Neuronal stem cell (in vitro differentiated cells): ENCODE data around the gene CDK11A.

Experiments
- DNase-seq: peaks from one replicate; pipeline ENCODE4 v3.0.0-alpha.2; 2013; ENCODE audit warnings: low spot score
- H2AFZ ChIP-seq: one replicate; pipeline ENCODE4 v1.6.1; 2013; ENCODE audit warnings: mild to moderate bottlenecking, low read length, inconsistent platforms
- H2AK5ac ChIP-seq: 2 replicates; pipeline ENCODE4 v1.6.1; 2013; ENCODE audit warnings: low read depth, mild to moderate bottlenecking, inconsistent platforms, low read length, moderate library complexity, mixed read lengths
- H2BK120ac ChIP-seq: 2 replicates; pipeline ENCODE4 v1.6.1; 2013; ENCODE audit warnings: low read depth, mild to moderate bottlenecking, inconsistent platforms, low read length, moderate library complexity, mixed read lengths
- H2BK12ac ChIP-seq: one replicate; pipeline ENCODE4 v1.6.1; 2013; ENCODE audit warnings: low read length, inconsistent platforms
- H2BK15ac ChIP-seq: 2 replicates; pipeline ENCODE4 v1.6.1; 2013; ENCODE audit warnings: mild to moderate bottlenecking, low read length, inconsistent platforms, mixed read lengths
- H2BK5ac ChIP-seq: one replicate; pipeline ENCODE4 v1.6.1; 2013; ENCODE audit warnings: inconsistent platforms, mild to moderate bottlenecking, low read length, moderate library complexity
- H3K14ac ChIP-seq: one replicate; pipeline ENCODE4 v1.6.1; 2013; ENCODE audit warnings: low read length, inconsistent platforms
- H3K18ac ChIP-seq: 2 replicates; pipeline ENCODE4 v1.6.1; 2013; ENCODE audit warnings: low read length, inconsistent platforms
- H3K23ac ChIP-seq: 2 replicates; pipeline ENCODE4 v1.6.1; 2013; ENCODE audit warnings: low read depth, mild to moderate bottlenecking, mixed read lengths, low read length, inconsistent platforms; ENCODE audit not compliant: poor library complexity
- H3K27ac ChIP-seq: replicated peaks from 3 replicates; pipeline ENCODE4 v1.5.1; 2013; ENCODE audit warnings: low read length, inconsistent platforms
- H3K27me3 ChIP-seq, 3 experiments: 2 replicates each; pipeline ENCODE4 v1.6.1; 2013; ENCODE audit warnings: low read length in 3 of 3, mild to moderate bottlenecking in 2 of 3, inconsistent platforms in 1 of 3, low read depth in 1 of 3, mixed read lengths in 1 of 3, moderate library complexity in 1 of 3; ENCODE audit not compliant: control insufficient read depth in 3 of 3, insufficient read depth in 3 of 3
- H3K36me3 ChIP-seq, 2 donors: replicated peaks in 1 of 2; 2 replicates each; pipeline ENCODE4 v1.6.1; 2013; ENCODE audit warnings: low read length in 2 of 2; ENCODE audit not compliant: control insufficient read depth in 2 of 2, insufficient read depth in 2 of 2
- H3K4ac ChIP-seq: 2 replicates; pipeline ENCODE4 v1.6.1; 2013; ENCODE audit warnings: inconsistent platforms, mild to moderate bottlenecking, low read length, moderate library complexity
- H3K4me1 ChIP-seq, 2 donors: 1 replicate in 1 of 2; 2 replicates in 1 of 2; pipeline ENCODE4 v1.6.1; 2013; ENCODE audit warnings: low read length in 2 of 2, low read depth in 1 of 2; ENCODE audit not compliant: control insufficient read depth in 2 of 2, insufficient read depth in 1 of 2
- H3K4me2 ChIP-seq: one replicate; pipeline ENCODE4 v1.6.1; 2013; ENCODE audit warnings: mild to moderate bottlenecking, low read length, inconsistent platforms; ENCODE audit not compliant: insufficient read depth, poor library complexity, severe bottlenecking
- H3K4me3 ChIP-seq, 2 donors: 2 replicates each; pipeline ENCODE4 v1.5.1; 2013; ENCODE audit warnings: low read length in 2 of 2, mild to moderate bottlenecking in 2 of 2, inconsistent platforms in 1 of 2, moderate library complexity in 1 of 2
- H3K79me1 ChIP-seq: one replicate; pipeline ENCODE4 v1.6.1; 2013; ENCODE audit warnings: low read depth, mild to moderate bottlenecking, inconsistent platforms, low read length, moderate library complexity
- H3K9ac ChIP-seq: one replicate; pipeline ENCODE4 v1.6.1; 2013; ENCODE audit warnings: mild to moderate bottlenecking, low read depth, low read length, inconsistent platforms; ENCODE audit not compliant: poor library complexity
- H3K9me3 ChIP-seq, 2 donors: replicated peaks in 1 of 2; 2 replicates each; pipeline versions ENCODE3 to v1.6.1; 2013; ENCODE audit warnings: low read length in 2 of 2, mild to moderate bottlenecking in 2 of 2, inconsistent platforms in 1 of 2, low read depth in 1 of 2, mixed read lengths in 1 of 2, moderate library complexity in 1 of 2; ENCODE audit not compliant: control insufficient read depth in 2 of 2, insufficient read depth in 1 of 2
- H4K8ac ChIP-seq: one replicate; pipeline ENCODE4 v1.6.1; 2013; ENCODE audit warnings: low read depth, mild to moderate bottlenecking, inconsistent platforms, low read length, moderate library complexity
- H4K91ac ChIP-seq: one replicate; pipeline ENCODE4 v1.6.1; 2013; ENCODE audit warnings: low read length, low read depth, mild to moderate bottlenecking, inconsistent platforms; ENCODE audit not compliant: poor library complexity
- WGBS, 2 donors: extraction: QIAGEN DNeasy Blood & Tissue Kit; methylation state at CpG; one replicate each; pipeline ENCODE4 v1.1.7; 2013; ENCODE audit warnings: missing lambda C conversion rate in 2 of 2, mixed read lengths in 1 of 2; ENCODE audit not compliant: insufficient read length in 2 of 2, insufficient replicate concordance in 1 of 2; ENCODE audit errors: extremely low coverage in 2 of 2; 5-methylcytosine and 5-hydroxymethylcytosine counted together

CDK11A gene

GRCh38 chr1:1687846-1688245, 36.3 kb downstream of the CDK11A start:
- H3K9me3 ChIP-seq, result no peaks in the 10 kb centered on the region
- H3K4me2 ChIP-seq, result no peak overlapping the region
- no CpG with 5 or more reads among the region's 9 CpGs for WGBS, 2 donors

GRCh38 chr1:1684031-1684681, 40.0 kb downstream of the CDK11A start:
- Histone ChIP-seq H3K4ac (no peak overlapping the region), H4K8ac (no peak overlapping the region), H3K27ac (no peak overlapping the region), H2BK5ac (no peak overlapping the region), H3K9ac (no peak overlapping the region), H3K36me3 (peaks cover 0 to 29% of the 10 kb centered on the region in 2 donors), H3K4me3 (no peak overlapping the region), H3K18ac (no peak overlapping the region), H3K4me1 (no peaks in the 10 kb centered on the region), H3K4me2 (no peak overlapping the region), H3K9me3 (no peaks in the 10 kb centered on the region), H4K91ac (no peak overlapping the region), H3K14ac (no peak overlapping the region), H2BK15ac (no peak overlapping the region), H3K79me1 (peaks cover 14% of the 10 kb centered on the region), H3K23ac (no peak overlapping the region), H3K27me3 (no peaks in the 10 kb centered on the region), H2AK5ac (no peak overlapping the region), H2AFZ (no peak overlapping the region), H2BK12ac (no peak overlapping the region), H2BK120ac (no peak overlapping the region)
- no peak for DNase-seq
- no CpG with 5 or more reads among the region's 28 CpGs for WGBS, 2 donors

More at GRCh38 chr1:1687846-1688245, 36.3 kb downstream of the CDK11A start:
- Histone ChIP-seq H2BK12ac (no peak overlapping the region), H4K8ac (no peak overlapping the region), H3K4me3 (no peak overlapping the region), H3K27ac (no peak overlapping the region), H2BK15ac (no peak overlapping the region), H3K4me1 (no peaks in the 10 kb centered on the region), H2AK5ac (no peak overlapping the region), H3K18ac (no peak overlapping the region), H3K36me3 (peaks cover 0 to 26% of the 10 kb centered on the region in 2 donors), H3K4ac (no peak overlapping the region), H3K9ac (no peak overlapping the region), H3K23ac (no peak overlapping the region), H4K91ac (no peak overlapping the region), H3K14ac (no peak overlapping the region), H2BK5ac (no peak overlapping the region), H2AFZ (no peak overlapping the region), H3K79me1 (peaks cover 15% of the 10 kb centered on the region), H3K27me3 (no peaks in the 10 kb centered on the region), H2BK120ac (no peak overlapping the region)
- no peak for DNase-seq

DNA sequence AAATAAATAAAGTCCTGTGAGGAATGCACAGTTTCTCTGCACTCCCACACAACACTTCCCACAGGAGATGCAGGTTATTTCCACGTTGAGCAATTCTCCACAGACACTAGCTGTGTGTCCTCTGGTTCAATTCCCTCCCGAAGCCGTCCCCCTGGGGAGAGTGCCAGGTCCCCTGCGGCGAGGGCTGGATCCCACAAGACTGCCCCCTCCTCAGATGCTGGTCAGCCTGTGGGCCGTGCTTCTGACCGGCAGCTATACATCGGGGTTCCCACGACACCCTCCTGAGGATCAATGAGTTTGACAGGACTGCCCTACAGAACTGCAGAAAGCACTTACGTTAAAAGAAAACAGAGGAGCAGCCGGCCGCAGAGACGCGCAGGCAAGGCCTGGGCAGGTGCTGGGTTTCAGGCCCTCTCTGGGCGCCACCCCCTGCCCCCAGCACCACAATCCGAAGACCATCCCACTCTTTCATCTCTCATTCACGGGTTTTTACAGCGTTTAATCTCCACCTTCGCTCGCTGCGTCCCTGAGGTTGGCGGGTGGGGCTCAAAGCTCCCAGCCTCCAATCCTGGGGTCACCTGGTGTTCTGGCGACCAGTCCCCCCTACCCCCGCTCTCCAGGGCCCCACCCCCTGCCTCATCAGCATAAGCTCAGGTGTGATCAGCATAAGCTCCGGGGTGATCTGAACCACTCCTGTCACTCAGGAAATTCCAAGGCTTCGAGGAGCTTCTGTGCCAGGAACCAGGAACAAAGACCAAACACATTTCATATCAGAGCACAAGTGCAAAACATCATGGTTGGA, 40.9 kb downstream of the CDK11A start:
- H3K9me3 ChIP-seq, result no peaks in the 10 kb centered on the region
- H2BK5ac ChIP-seq, result no peak overlapping the region
- H2BK120ac ChIP-seq, result no peak overlapping the region
- H4K91ac ChIP-seq, result no peak overlapping the region
- no peak overlapping the region for H3K14ac ChIP-seq
- H3K27ac ChIP-seq, result no peak overlapping the region
- no peak overlapping the region for H2AK5ac ChIP-seq
- no peak overlapping the region for H2BK12ac ChIP-seq
- H3K9ac ChIP-seq, result peak overlapping the region; percentile 0
- no peak overlapping the region for H3K4ac ChIP-seq
- H3K23ac ChIP-seq, result no peak overlapping the region
- no CpG with 5 or more reads among the region's 26 CpGs for WGBS, 2 donors
- no peak overlapping the region for H3K4me3 ChIP-seq
- H3K4me1 ChIP-seq, result peaks cover 0 to 6% of the 10 kb centered on the region in 2 donors
- H3K79me1 ChIP-seq, result peaks cover 15% of the 10 kb centered on the region
- H3K27me3 ChIP-seq, result no peaks in the 10 kb centered on the region
- no peak overlapping the region for H4K8ac ChIP-seq
- no peak for DNase-seq
- H2AFZ ChIP-seq, result no peak overlapping the region
- peaks cover 1 to 28% of the 10 kb centered on the region in 2 donors for H3K36me3 ChIP-seq
- no peak overlapping the region for H3K18ac ChIP-seq
- no peak overlapping the region for H3K4me2 ChIP-seq
- no peak overlapping the region for H2BK15ac ChIP-seq

DNA sequence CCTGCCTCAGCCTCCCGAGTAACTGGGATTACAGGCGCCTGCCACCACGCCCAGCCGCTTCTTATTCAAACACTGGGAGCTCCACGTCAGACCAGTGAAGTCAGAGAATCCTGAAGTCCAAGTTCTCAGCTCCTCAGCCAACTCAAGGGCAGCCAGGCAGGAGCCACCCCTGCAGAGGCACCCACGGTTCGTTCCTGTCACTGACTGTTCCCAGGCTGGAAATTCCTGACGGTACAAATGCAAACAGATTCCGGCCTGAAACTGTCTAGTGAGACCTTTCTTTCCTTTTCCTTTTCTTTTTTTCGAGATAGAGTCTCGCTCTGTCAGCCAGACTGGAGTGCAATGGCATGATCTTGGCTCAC, 43.3 kb downstream of the CDK11A start:
- Histone ChIP-seq H3K27ac (no peak overlapping the region), H3K14ac (no peak overlapping the region)
- WGBS, 2 donors, result no CpG with 5 or more reads among the region's 11 CpGs

More for the DNA sequence above, 43.3 kb downstream of the CDK11A start:
- Histone ChIP-seq H3K9ac (no peak overlapping the region), H3K18ac (no peak overlapping the region), H4K91ac (no peak overlapping the region), H2BK120ac (no peak overlapping the region), H3K4me1 (peaks cover 0 to 6% of the 10 kb centered on the region in 2 donors), H3K4ac (no peak overlapping the region), H3K4me2 (no peak overlapping the region), H3K4me3 (peak overlapping the region in 1 of 2 donors; percentile 47), H2BK12ac (no peak overlapping the region), H3K27me3 (no peaks in the 10 kb centered on the region), H3K79me1 (peaks cover 18% of the 10 kb centered on the region), H2AK5ac (no peak overlapping the region), H2AFZ (no peak overlapping the region), H2BK5ac (no peak overlapping the region), H3K9me3 (no peaks in the 10 kb centered on the region), H3K23ac (no peak overlapping the region), H2BK15ac (no peak overlapping the region), H3K36me3 (peaks cover 1 to 31% of the 10 kb centered on the region in 2 donors), H4K8ac (no peak overlapping the region)
- DNase-seq, result no peak
